ENCODE data around the gene FBXO42. TPM values are rescaled to one million over a fixed set of nuclear protein-coding genes. Genes with fewer than 3 reads are reported as not detected.

Gene FBXO42
- total and polyA plus RNA-seq, 2 of the 13 experiments (the other 11 are each of a cell fraction or from before 2014, with no cell fraction given) = 7.6 to 17.5 TPM

GRCh38 chr1:16254263-16254928 lies 97.9 kb downstream of the FBXO42 start (continued):
- TF ChIP-seq ZNF713 (CRISPR knock-in tag; IDR thresholded peaks at IDR 0.05) (no peak), HBP1 (CRISPR knock-in tag; IDR thresholded peaks at IDR 0.05; ENCODE audit: low read depth) (no peak), GRHL1 (CRISPR knock-in tag; conservative IDR thresholded peaks at IDR 0.05) (no peak), MTF2 (CRISPR knock-in tag; IDR thresholded peaks at IDR 0.05; ENCODE audit: borderline replicate concordance) (no peak), YEATS4 (CRISPR knock-in tag; IDR thresholded peaks at IDR 0.05; ENCODE audit: borderline replicate concordance) (no peak), ZNF225 (CRISPR knock-in tag; IDR thresholded peaks at IDR 0.05) (no peak), RERE (CRISPR knock-in tag; IDR thresholded peaks at IDR 0.05; ENCODE audit: low read depth) (no peak), TBP (CRISPR knock-in tag; IDR thresholded peaks at IDR 0.05) (no peak), TCF12 (IDR thresholded peaks at IDR 0.05) (no peak), TCF12 (CRISPR knock-in tag; IDR thresholded peaks at IDR 0.05) (no peak), CTCF (CRISPR knock-in tag; IDR thresholded peaks at IDR 0.05) (no peak)
